ENCODE results near the gene SCRN2. TPM values are rescaled to one million over a fixed set of nuclear protein-coding genes. Genes with fewer than 3 reads are reported as not detected.

SCRN2 gene
- total RNA-seq (10 to 100 TPM; 26.4 to 30.5 TPM), polyA plus RNA-seq (10 to 100 TPM; 15.7 to 19.5 TPM)

- Histone ChIP-seq H3K36me3 (ENCODE audit: insufficient read depth, low read length) (peaks cover 5% of the 10 kb centered on the region), H3K4me3 (ENCODE audit: low read length in 2 of 2) (peak within 1 kb of the TSS; percentile 88), H3K4me1 (ENCODE audit: insufficient read depth, low read length) (peaks cover 33% of the 10 kb centered on the region), H3K27ac (ENCODE audit: low read depth, low read length) (peak within 1 kb of the TSS; percentile 65), H3K9me3 (ENCODE audit: control insufficient read depth in 1 of 2, low read length in 2 of 2) (no peaks in the 10 kb centered on the region), H3K27me3 (ENCODE audit: insufficient read depth, low read length) (peaks cover 18% of the 10 kb centered on the region)
- peak within 1 kb of the TSS; percentile 53 to 95 (median 84) for H3K27ac Mint-ChIP-seq
- H3K4me3 Mint-ChIP-seq = peak within 1 kb of the TSS; percentile 89 to 97 (median 93)
- peaks cover 0 to 3% of the 10 kb centered on the region in 2 donors for H3K36me3 Mint-ChIP-seq
- peaks cover 8 to 42% (median 29%) of the 10 kb centered on the region in 4 donors for H3K4me1 Mint-ChIP-seq
- no peaks in the 10 kb centered on the region for H3K9me3 Mint-ChIP-seq
- POLR2A ChIA-PET (ENCODE audit: partially characterized antibody) = interaction anchor here (0.7 to 18.7 kb wide), 9 partner anchors 8 to 130 kb away, joined by 3 to 271 read pairs (median 4); partner anchors contain the start of genes CDK5RAP3, LRRC46, MRPL10 and OSBPL7
- CTCF ChIA-PET (ENCODE audit: partially characterized antibody) = interaction anchor here (0.6 to 20.5 kb wide), 20 partner anchors 9 to 233 kb away, joined by 3 to 562 read pairs (median 6); partner anchors contain the start of genes CDK5RAP3, LRRC46, MRPL10 and OSBPL7
- DNase-seq = peak; percentile 78 to 88 (median 79)
- H3K27me3 Mint-ChIP-seq = peaks cover 7 to 16% of the 10 kb centered on the region in 2 donors
- intact Hi-C loops (cut with micrococcal nuclease) = loop anchor here (1.0 to 2.0 kb wide), 4 partner anchors 10 to 129 kb away; partner anchors contain the start of genes LRRC46 and MRPL10
These were observed at the start of gene SCRN2 for GRCh38 chr17:47840742-47841487. Gene SCRN2, minus strand, starts transcription at chr17:47841273. Its CDS starts 430 bp downstream, at chr17:47840843.

GRCh38 chr17:47889734-47890529 is 48.9 kb upstream of the SCRN2 start:
- intact Hi-C loops (cut with micrococcal nuclease) = loop anchor here (1.0 kb wide), 2 partner anchors 49 to 114 kb away; partner anchors contain the start of gene SCRN2
- H3K4me3 Mint-ChIP-seq = peak overlapping the region in 1 of 8 donors; percentile 36

DNA sequence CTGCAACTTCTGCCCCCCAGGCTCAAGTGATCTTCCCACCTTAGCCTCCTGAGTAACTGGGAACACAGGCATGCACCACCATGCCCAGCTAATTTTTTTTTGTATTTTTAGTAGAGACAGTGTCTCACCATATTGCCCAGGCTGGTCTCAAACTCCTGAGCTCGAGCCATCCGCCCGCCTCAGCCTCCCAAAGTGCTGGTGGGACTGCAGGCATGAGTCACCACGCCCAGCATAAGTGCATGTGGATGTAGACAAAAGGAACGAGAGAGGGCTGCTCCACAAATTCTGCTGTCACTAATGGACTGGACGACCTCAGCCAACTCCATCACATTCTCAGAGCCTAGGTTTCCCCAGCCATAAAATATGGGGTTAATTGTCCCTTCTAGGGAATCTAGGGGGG is 47.2 kb upstream of the SCRN2 start:
- Mint-ChIP-seq H3K27me3 (no peaks in the 10 kb centered on the region), H3K4me1 (peaks cover 13 to 30% (median 23%) of the 10 kb centered on the region in 4 donors), H3K9me3 (no peaks in the 10 kb centered on the region), H3K36me3 (no peaks in the 10 kb centered on the region), H3K4me3 (no peak overlapping the region), H3K27ac (no peak overlapping the region)
- H3K9me3 ChIP-seq (ENCODE audit: control insufficient read depth in 1 of 2, low read length in 2 of 2) = no peaks in the 10 kb centered on the region
- no peak overlapping the region for H3K27ac ChIP-seq (ENCODE audit: low read depth, low read length)
- H3K4me1 ChIP-seq (ENCODE audit: insufficient read depth, low read length) = peaks cover 26% of the 10 kb centered on the region
- ChIA-PET CTCF (ENCODE audit: partially characterized antibody) (interaction anchor here (1.5 to 17.6 kb wide), 4 partner anchors 17 to 57 kb away, joined by 7 to 562 read pairs (median 12); partner anchors contain the start of genes LRRC46, MRPL10, SCRN2 and SP6), POLR2A (ENCODE audit: partially characterized antibody) (no interaction called here)
- H3K4me3 ChIP-seq (ENCODE audit: low read length in 2 of 2) = no peak overlapping the region
- no peaks in the 10 kb centered on the region for H3K36me3 ChIP-seq (ENCODE audit: insufficient read depth, low read length)
- intact Hi-C loops (cut with micrococcal nuclease) = no loop called here
- no peaks in the 10 kb centered on the region for H3K27me3 ChIP-seq (ENCODE audit: insufficient read depth, low read length)
- no peak for DNase-seq

More at GRCh38 chr17:47889734-47890529, 48.9 kb upstream of the SCRN2 start:
- no peak overlapping the region for H3K4me3 ChIP-seq (ENCODE audit: low read length in 2 of 2)
- Mint-ChIP-seq H3K27ac (peak overlapping the region in 3 of 7 donors; percentile 41 to 64 (median 52)), H3K9me3 (no peaks in the 10 kb centered on the region), H3K36me3 (no peaks in the 10 kb centered on the region), H3K4me1 (peaks cover 13 to 27% (median 20%) of the 10 kb centered on the region in 4 donors), H3K27me3 (no peaks in the 10 kb centered on the region)
- POLR2A ChIA-PET (ENCODE audit: partially characterized antibody) = interaction anchor here (0.7 to 7.5 kb wide), 6 partner anchors 17 to 701 kb away, joined by 3 to 271 read pairs (median 3); partner anchors contain the start of genes CDC27, OSBPL7, SCRN2 and SP6
- no peak overlapping the region for H3K27ac ChIP-seq (ENCODE audit: low read depth, low read length)
- peaks cover 19% of the 10 kb centered on the region for H3K4me1 ChIP-seq (ENCODE audit: insufficient read depth, low read length)
- no peaks in the 10 kb centered on the region for H3K36me3 ChIP-seq (ENCODE audit: insufficient read depth, low read length)
- no peaks in the 10 kb centered on the region for H3K9me3 ChIP-seq (ENCODE audit: control insufficient read depth in 1 of 2, low read length in 2 of 2)
- CTCF ChIA-PET (ENCODE audit: partially characterized antibody) = interaction anchor here (0.8 to 17.6 kb wide), 18 partner anchors 9 to 241 kb away, joined by 3 to 562 read pairs (median 4); partner anchors contain the start of genes KPNB1, LRRC46, MRPL10 and SCRN2
- DNase-seq = peak; percentile 84 to 88 (median 86)
- H3K27me3 ChIP-seq (ENCODE audit: insufficient read depth, low read length) = no peaks in the 10 kb centered on the region

DNA sequence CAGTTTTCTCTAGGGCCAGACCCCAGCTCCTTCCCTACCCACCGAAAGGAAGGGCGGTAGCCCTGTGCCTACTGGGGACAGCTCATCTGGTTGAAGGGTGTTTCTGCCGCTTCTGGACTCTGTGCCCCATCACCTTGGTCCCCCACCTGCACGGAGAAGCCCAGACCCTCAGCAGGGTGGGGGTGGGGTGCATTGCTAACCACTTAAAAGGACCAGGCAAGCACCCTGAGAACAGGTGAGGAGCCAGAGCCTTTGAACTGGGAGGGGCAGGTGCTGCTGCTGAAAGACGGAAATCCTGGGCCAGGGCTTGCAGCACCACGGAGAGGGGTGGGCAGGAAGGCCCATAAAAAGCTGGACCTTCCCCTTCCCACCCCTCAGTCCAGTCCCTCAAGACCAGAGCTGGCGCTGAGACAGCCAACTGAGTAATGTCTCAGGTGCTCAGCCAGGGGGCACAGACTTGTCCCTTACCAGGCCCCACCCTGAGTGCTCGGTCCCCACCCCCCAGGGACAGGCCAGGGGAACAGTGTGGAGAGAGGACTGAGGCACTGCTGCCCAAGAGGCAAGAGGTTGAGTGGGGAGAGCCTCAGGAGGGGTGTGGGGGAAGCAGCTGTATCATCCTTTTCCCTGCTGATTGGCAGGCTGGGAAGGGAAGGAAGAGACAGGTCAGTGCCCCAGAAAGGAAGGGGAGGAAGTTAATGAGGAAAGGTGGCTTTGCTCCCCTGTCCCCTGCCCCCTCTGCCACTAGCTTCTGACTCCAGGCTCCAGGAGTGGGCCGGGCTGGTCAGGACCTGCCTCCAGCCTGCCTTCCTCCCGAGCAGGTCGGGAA is 44.0 kb upstream of the SCRN2 start:
- Mint-ChIP-seq H3K9me3 (no peaks in the 10 kb centered on the region), H3K36me3 (no peaks in the 10 kb centered on the region), H3K27me3 (peaks cover 0 to 3% of the 10 kb centered on the region in 2 donors), H3K4me1 (peaks cover 21 to 39% (median 30%) of the 10 kb centered on the region in 4 donors), H3K27ac (peak overlapping the region in 1 of 7 donors; percentile 63), H3K4me3 (peak overlapping the region in 5 of 8 donors; percentile 25 to 52 (median 39))
- DNase-seq = peak in 3 of 5 donors; percentile 11 to 22 (median 18)
- no peak overlapping the region for H3K4me3 ChIP-seq (ENCODE audit: low read length in 2 of 2)
- H3K27ac ChIP-seq (ENCODE audit: low read depth, low read length) = no peak overlapping the region
- ChIA-PET CTCF (ENCODE audit: partially characterized antibody) (interaction anchor here (1.0 to 17.6 kb wide), 3 partner anchors 28 to 86 kb away, joined by 3 to 562 read pairs (median 3); partner anchors contain the start of genes CDK5RAP3, SCRN2 and SP6), POLR2A (ENCODE audit: partially characterized antibody) (interaction anchor here (0.9 to 5.4 kb wide), 6 partner anchors 10 to 48 kb away, joined by 3 to 34 read pairs (median 5); partner anchors contain the start of genes SCRN2 and SP2)
- no peaks in the 10 kb centered on the region for H3K36me3 ChIP-seq (ENCODE audit: insufficient read depth, low read length)
- H3K4me1 ChIP-seq (ENCODE audit: insufficient read depth, low read length) = peaks cover 41% of the 10 kb centered on the region
- intact Hi-C loops (cut with micrococcal nuclease) = no loop called here
- H3K27me3 ChIP-seq (ENCODE audit: insufficient read depth, low read length) = no peaks in the 10 kb centered on the region
- H3K9me3 ChIP-seq (ENCODE audit: control insufficient read depth in 1 of 2, low read length in 2 of 2) = no peaks in the 10 kb centered on the region

DNA sequence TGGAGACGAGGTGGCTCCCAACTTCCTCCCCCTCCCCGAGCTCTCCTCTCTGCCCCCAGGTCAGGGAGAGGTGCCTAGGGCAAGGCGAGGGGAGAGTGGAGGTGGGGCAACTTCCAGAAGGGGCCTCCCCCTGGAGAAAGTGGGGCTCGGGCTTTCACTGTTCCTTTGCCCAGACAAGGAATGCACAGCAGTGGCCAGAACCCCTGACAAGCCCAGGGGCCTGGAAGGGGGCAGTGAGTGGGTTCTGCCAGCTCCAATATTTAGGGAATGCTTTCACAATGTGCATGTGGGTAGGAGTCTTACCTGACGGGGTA is 43.3 kb upstream of the SCRN2 start:
- no peak overlapping the region for H3K27ac Mint-ChIP-seq
- H3K9me3 Mint-ChIP-seq = no peaks in the 10 kb centered on the region
- Histone ChIP-seq H3K27me3 (ENCODE audit: insufficient read depth, low read length) (no peaks in the 10 kb centered on the region), H3K4me1 (ENCODE audit: insufficient read depth, low read length) (peaks cover 41% of the 10 kb centered on the region), H3K36me3 (ENCODE audit: insufficient read depth, low read length) (no peaks in the 10 kb centered on the region), H3K9me3 (ENCODE audit: control insufficient read depth in 1 of 2, low read length in 2 of 2) (no peaks in the 10 kb centered on the region), H3K4me3 (ENCODE audit: low read length in 2 of 2) (no peak overlapping the region), H3K27ac (ENCODE audit: low read depth, low read length) (no peak overlapping the region)
- CTCF ChIA-PET (ENCODE audit: partially characterized antibody) = interaction anchor here (0.5 to 17.6 kb wide), 3 partner anchors 41 to 734 kb away, joined by 3 to 562 read pairs (median 3); partner anchors contain the start of genes CDK5RAP3, SCRN2 and SP6
- peaks cover 0 to 3% of the 10 kb centered on the region in 2 donors for H3K27me3 Mint-ChIP-seq
- POLR2A ChIA-PET (ENCODE audit: partially characterized antibody) = interaction anchor here (1.0 to 5.4 kb wide), 4 partner anchors 11 to 44 kb away, joined by 3 to 34 read pairs (median 13); partner anchors contain the start of genes SCRN2 and SP2
- peaks cover 20 to 36% (median 29%) of the 10 kb centered on the region in 4 donors for H3K4me1 Mint-ChIP-seq
- intact Hi-C loops (cut with micrococcal nuclease) = no loop called here
- peak overlapping the region in 2 of 8 donors; percentile 29 to 52 for H3K4me3 Mint-ChIP-seq
- H3K36me3 Mint-ChIP-seq = no peaks in the 10 kb centered on the region
- no peak for DNase-seq

Data from CD4-positive, alpha-beta memory T cell (primary cell).